Measurements from ENCODE around the gene PYGO1. TPM values are rescaled to one million over a fixed set of nuclear protein-coding genes. Genes with fewer than 3 reads are reported as not detected.

PYGO1 gene
- total and polyA plus RNA-seq, 9 of the 15 experiments (the other 6 are each of a cell fraction or from before 2014, with no cell fraction given), result under 0.01 to 0.07 (median 0.02) TPM; not detected in 5

GRCh38 chr15:55630858-55631257 lies 42.7 kb upstream of the PYGO1 start:
- no peak for FAIRE-seq
- Histone ChIP-seq H3K27me3 (ENCODE audit: control insufficient read depth in 2 of 2, insufficient read depth in 2 of 2, low read length in 2 of 2) (peaks cover 0 to 5% of the 10 kb centered on the region in 2 experiments; a peak in 3 of 5 replicates), H2AFZ (ENCODE audit: low read depth, low read length) (no peak overlapping the region), H3K9me1 (ENCODE audit: control insufficient read depth, insufficient read depth, low read length) (no peaks in the 10 kb centered on the region), H3K79me2 (ENCODE audit: control insufficient read depth, insufficient read depth, low read length) (no peaks in the 10 kb centered on the region), H3K9ac (ENCODE audit: insufficient read depth in 1 of 2, low read depth in 2 of 2, low read length in 2 of 2) (no peak overlapping the region), H4K20me1 (replicated peaks; ENCODE audit: control insufficient read depth, insufficient read depth, low read length) (no peaks in the 10 kb centered on the region), H3K36me3 (ENCODE audit: control insufficient read depth, insufficient read depth, low read length) (no peaks in the 10 kb centered on the region), H3K9me3 (replicated peaks; ENCODE audit: control insufficient read depth, insufficient read depth, low read depth, low read length) (no peaks in the 10 kb centered on the region), H3K4me3 (no peak overlapping the region), H3K4me1 (replicated peaks in 1 of 2; ENCODE audit: control insufficient read depth in 2 of 2, insufficient read depth in 2 of 2, low read length in 2 of 2) (no peaks in the 10 kb centered on the region), H3K4me2 (ENCODE audit: insufficient read depth, low read length) (no peak overlapping the region), H3K27ac (ENCODE audit: extremely low read depth, low read depth, low read length) (no peak overlapping the region)
- ChIA-PET CTCF (ENCODE audit: low intra/inter-chr PET ratio) (no interaction called here), POLR2A (no interaction called here)
- intact Hi-C loops (cut with micrococcal nuclease) (no loop called here), in situ Hi-C loops (cut with MboI) (no loop called here)
- TF ChIP-seq TCF3 (CRISPR knock-in tag; IDR thresholded peaks at IDR 0.05), result no peak
- no peak for TF ChIP-seq SNIP1 (IDR thresholded peaks at IDR 0.05; ENCODE audit: low read depth)
- TF ChIP-seq HOXB6 (CRISPR knock-in tag; IDR thresholded peaks at IDR 0.05; ENCODE audit: borderline replicate concordance), result no peak
- TF ChIP-seq BCL6 (CRISPR knock-in tag; IDR thresholded peaks at IDR 0.05), result no peak
- TF ChIP-seq SOX6 (IDR thresholded peaks at IDR 0.05), result no peak
- no peak for TF ChIP-seq NCOA6 (IDR thresholded peaks at IDR 0.05)
- TF ChIP-seq LEF1 (IDR thresholded peaks at IDR 0.05), result no peak
- no peak for TF ChIP-seq VEZF1 (CRISPR knock-in tag; IDR thresholded peaks at IDR 0.05)
- no peak for TF ChIP-seq ZNF165 (CRISPR knock-in tag; IDR thresholded peaks at IDR 0.05; ENCODE audit: borderline replicate concordance)
- no peak for TF ChIP-seq SRSF7 (optimal IDR thresholded peaks at IDR 0.05; ENCODE audit: low read depth, low read length)
- no peak for TF ChIP-seq FOXO4 (CRISPR knock-in tag; IDR thresholded peaks at IDR 0.05)
- TF ChIP-seq SNRNP70 (optimal IDR thresholded peaks at IDR 0.05; ENCODE audit: low read depth, low read length), result no peak
- no peak for TF ChIP-seq GATAD2B (IDR thresholded peaks at IDR 0.05; ENCODE audit: borderline replicate concordance)
- TF ChIP-seq PHF21A (IDR thresholded peaks at IDR 0.05; ENCODE audit: borderline replicate concordance, low read depth), result no peak
- BruUV-seq (replicated peaks), result no TSS peak
- WGBS (ENCODE audit: insufficient coverage, low coverage, missing lambda C conversion rate), result 3% methylated on average over 3 of the region's 3 CpGs
- ATAC-seq, result no peak
- DNase-seq (ENCODE audit: extremely low read depth in 1 of 4, low spot score in 3 of 4), result no peak
